Adrenal gland (tissue), 12 donors: Measurements from ENCODE around the gene GON4L. TPM values are rescaled to one million over a fixed set of nuclear protein-coding genes. Genes with fewer than 3 reads are reported as not detected.

Source experiments
- DNase-seq, 7 donors: peaks; one replicate each; pipeline ENCODE4 v3.0.0-alpha.2; 2019 to 2020
- H3K27ac ChIP-seq, 5 donors: fragments of 200-600 bp; sonication (generic) in 4 of 5; 1 replicate in 3 of 5; 2 replicates in 2 of 5; pipeline versions ENCODE4 v1.5.1 to v1.8.0; 2016 to 2020; ENCODE audit warnings: mild to moderate bottlenecking in 1 of 5
- H3K27me3 ChIP-seq: fragments of 200-600 bp; 2 replicates; pipeline ENCODE4 v1.8.0; 2021
- H3K36me3 ChIP-seq, 2 donors: fragments of 200-600 bp; replicated peaks in 1 of 2; 1 replicate in 1 of 2; 2 replicates in 1 of 2; pipeline versions ENCODE4 v1.5.1 to v1.8.0; 2018 to 2022
- H3K4me1 ChIP-seq, 2 donors: fragments of 200-600 bp; replicated peaks in 1 of 2; 1 replicate in 1 of 2; 2 replicates in 1 of 2; pipeline versions ENCODE4 v1.5.1 to v1.8.0; 2018 to 2021
- H3K4me3 ChIP-seq, 4 donors: fragments of 200-600 bp; sonication (generic) in 3 of 4; one replicate each; pipeline ENCODE4 v1.5.1; 2016 to 2018
- H3K9me3 ChIP-seq, 3 donors: fragments of 200-600 bp; sonication (generic) in 1 of 3; replicated peaks in 1 of 3; 1 replicate in 2 of 3; 2 replicates in 1 of 3; pipeline versions ENCODE4 v1.5.1 to v1.8.0; 2016 to 2021
- POLR2A ChIP-seq, 2 donors: fragments of 450-650 bp; IDR thresholded peaks; one replicate each; pipeline ENCODE4 v1.6.1; 2017; ENCODE audit warnings: antibody characterized with exemption in 2 of 2, mild to moderate bottlenecking in 2 of 2, moderate library complexity in 1 of 2
- WGBS, 4 donors: extraction: QIAGEN DNeasy Blood & Tissue Kit in 2 of 4; methylation state at CpG; one replicate each; pipeline versions ENCODE4 v1.1.5 to v1.1.7; 2013 to 2017; 5-methylcytosine and 5-hydroxymethylcytosine counted together
- intact Hi-C, 2 donors: fragments of 100-400 bp; cut with DNase I; formaldehyde crosslinking; loops; one replicate each; pipeline versions ENCODE4 v1.14.1 to v1.15.0; 2022 to 2023
- polyA plus RNA-seq, 3 donors: library from polyadenylated mRNA; stranded (reverse); fragments of 200-250 nt in 2 of 3; fragments of 350-450 nt in 1 of 3; fragmentation: Illumina TruSeq in 1 of 3; extraction: RNeasy Lipid Tissue Mini Kit (QIAGEN cat#74804) in 1 of 3; gene quantifications; one replicate each; pipeline ENCODE4 v1.2.3, GENCODE V29; 2013 to 2014
- total RNA-seq, 9 donors: library from RNA; depleted of rRNA in 4 of 9; stranded (reverse); fragments of >200 nt in 4 of 9; fragments of 120-200 nt in 1 of 9; fragmentation: NEBNext Ultra II Directional in 1 of 9; extraction: Animal tissue kit (Norgen Biotek cat#: 25700) in 1 of 9; gene quantifications; one replicate each; pipeline versions ENCODE4 v1.1.0 to v1.2.4, GENCODE V29; 2013 to 2023
- TF ChIP-seq, protein P1 (sequence below), 6 experiments: fragments of 450-650 bp in 4 of 6; fragments of 200-600 bp in 2 of 6; sonication (generic) in 1 of 6; IDR thresholded peaks; 1 replicate in 5 of 6; 2 replicates in 1 of 6; pipeline versions ENCODE4 v1.5.1 to v1.8.0; 2016 to 2021; ENCODE audit warnings: antibody characterized with exemption in 6 of 6, mild to moderate bottlenecking in 2 of 6, moderate library complexity in 1 of 6
- donor health status: healthy with polysubstance abuse.
- donor health status: Bipolar disorder and iron deficiency.
- donor health status: DM: yes; HTN: yes; CAD: no.
- donor health status: DM: no; HTN: no; CAD: no.
- donor health status: DM: no; HTN: no; CAD: no.
- donor health status: DM: yes; HTN: yes; CAD: no.

Gene GON4L
- total and polyA plus RNA-seq, 12 donors = 13.7 to 41.7 (median 35.0) TPM

DNA sequence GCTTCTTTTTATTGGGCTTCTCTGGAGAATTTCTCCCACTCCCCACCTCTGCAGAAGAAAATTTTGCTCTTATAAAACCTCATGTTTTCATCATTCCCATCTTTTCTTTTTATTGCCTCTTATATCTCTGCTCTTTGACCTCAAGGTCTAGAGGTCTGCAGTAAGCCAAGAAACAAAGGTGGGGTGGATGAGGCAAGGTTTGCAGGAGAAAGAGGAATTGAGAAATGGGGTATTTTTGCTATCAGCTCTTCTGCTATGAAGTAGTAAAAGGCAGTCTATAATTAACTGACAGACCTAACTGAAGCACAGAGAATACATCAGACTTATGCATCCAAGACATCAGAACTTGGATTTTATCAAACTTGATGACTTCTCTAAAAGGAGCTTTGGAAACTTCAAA lies 25.2 kb upstream of the GON4L start:
- Histone ChIP-seq H3K4me1 (peaks cover 0 to 11% of the 10 kb centered on the region in 2 donors), H3K9me3 (no peaks in the 10 kb centered on the region), H3K4me3 (no peak overlapping the region), H3K36me3 (no peaks in the 10 kb centered on the region), H3K27me3 (no peaks in the 10 kb centered on the region), H3K27ac (no peak overlapping the region)
- no peak for DNase-seq
- TF ChIP-seq, protein P1, sequence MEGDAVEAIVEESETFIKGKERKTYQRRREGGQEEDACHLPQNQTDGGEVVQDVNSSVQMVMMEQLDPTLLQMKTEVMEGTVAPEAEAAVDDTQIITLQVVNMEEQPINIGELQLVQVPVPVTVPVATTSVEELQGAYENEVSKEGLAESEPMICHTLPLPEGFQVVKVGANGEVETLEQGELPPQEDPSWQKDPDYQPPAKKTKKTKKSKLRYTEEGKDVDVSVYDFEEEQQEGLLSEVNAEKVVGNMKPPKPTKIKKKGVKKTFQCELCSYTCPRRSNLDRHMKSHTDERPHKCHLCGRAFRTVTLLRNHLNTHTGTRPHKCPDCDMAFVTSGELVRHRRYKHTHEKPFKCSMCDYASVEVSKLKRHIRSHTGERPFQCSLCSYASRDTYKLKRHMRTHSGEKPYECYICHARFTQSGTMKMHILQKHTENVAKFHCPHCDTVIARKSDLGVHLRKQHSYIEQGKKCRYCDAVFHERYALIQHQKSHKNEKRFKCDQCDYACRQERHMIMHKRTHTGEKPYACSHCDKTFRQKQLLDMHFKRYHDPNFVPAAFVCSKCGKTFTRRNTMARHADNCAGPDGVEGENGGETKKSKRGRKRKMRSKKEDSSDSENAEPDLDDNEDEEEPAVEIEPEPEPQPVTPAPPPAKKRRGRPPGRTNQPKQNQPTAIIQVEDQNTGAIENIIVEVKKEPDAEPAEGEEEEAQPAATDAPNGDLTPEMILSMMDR (IDR thresholded peaks at IDR 0.05) = no peak
- TF ChIP-seq POLR2A (IDR thresholded peaks at IDR 0.05) = no peak
- intact Hi-C loops = no loop called here

DNA sequence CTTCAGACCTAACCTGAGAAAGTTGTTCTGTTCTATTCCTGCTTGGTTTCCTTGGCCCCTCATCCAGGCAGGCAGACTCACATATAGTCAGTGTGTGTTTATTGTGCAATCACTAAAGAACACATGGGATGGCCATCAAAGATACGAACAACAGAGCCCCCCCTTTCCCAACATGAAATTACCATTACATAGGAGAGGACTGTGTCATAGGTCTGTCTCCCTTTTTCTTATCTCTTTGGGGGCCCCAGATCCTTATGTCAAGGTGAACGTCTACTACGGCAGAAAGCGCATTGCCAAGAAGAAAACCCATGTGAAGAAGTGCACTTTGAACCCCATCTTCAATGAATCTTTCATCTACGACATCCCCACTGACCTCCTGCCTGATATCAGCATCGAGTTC lies 23.9 kb upstream of the GON4L start:
- no peaks in the 10 kb centered on the region for H3K9me3 ChIP-seq
- TF ChIP-seq, protein P1 (IDR thresholded peaks at IDR 0.05) = no peak
- TF ChIP-seq POLR2A (IDR thresholded peaks at IDR 0.05) = no peak
- no peak overlapping the region for H3K27ac ChIP-seq
- no peaks in the 10 kb centered on the region for H3K36me3 ChIP-seq
- peaks cover 0 to 11% of the 10 kb centered on the region in 2 donors for H3K4me1 ChIP-seq
- 86 to 95% (median 88%) methylated on average over 6 of the region's 6 CpGs for WGBS, 4 donors
- DNase-seq = no peak
- intact Hi-C loops = no loop called here
- H3K27me3 ChIP-seq = no peaks in the 10 kb centered on the region
- no peak overlapping the region for H3K4me3 ChIP-seq

DNA sequence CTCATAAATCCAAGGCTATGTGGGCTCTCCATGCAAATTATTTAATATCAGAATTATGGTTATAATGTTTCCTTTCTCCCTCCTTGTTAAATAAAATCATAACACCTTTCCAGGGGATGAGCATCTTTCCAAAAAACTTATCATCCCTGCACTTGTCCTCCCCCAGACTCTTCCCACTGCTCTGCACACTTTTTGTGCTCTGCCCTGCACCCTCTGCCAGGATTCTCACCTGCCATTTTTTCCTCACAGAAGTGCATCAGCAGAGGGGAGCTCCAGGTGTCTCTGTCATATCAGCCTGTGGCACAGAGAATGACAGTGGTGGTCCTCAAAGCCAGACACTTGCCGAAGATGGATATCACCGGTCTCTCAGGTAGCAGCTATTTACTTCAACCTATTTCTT lies 23.2 kb upstream of the GON4L start:
- Histone ChIP-seq H3K4me1 (peaks cover 0 to 11% of the 10 kb centered on the region in 2 donors), H3K4me3 (no peak overlapping the region), H3K27ac (no peak overlapping the region), H3K9me3 (no peaks in the 10 kb centered on the region), H3K27me3 (no peaks in the 10 kb centered on the region), H3K36me3 (no peaks in the 10 kb centered on the region)
- TF ChIP-seq, protein P1 (IDR thresholded peaks at IDR 0.05) = no peak
- TF ChIP-seq POLR2A (IDR thresholded peaks at IDR 0.05) = no peak
- no peak for DNase-seq
- intact Hi-C loops = no loop called here
- 96 to 100% (median 99%) methylated on average over 2 of the region's 2 CpGs for WGBS, 4 donors

DNA sequence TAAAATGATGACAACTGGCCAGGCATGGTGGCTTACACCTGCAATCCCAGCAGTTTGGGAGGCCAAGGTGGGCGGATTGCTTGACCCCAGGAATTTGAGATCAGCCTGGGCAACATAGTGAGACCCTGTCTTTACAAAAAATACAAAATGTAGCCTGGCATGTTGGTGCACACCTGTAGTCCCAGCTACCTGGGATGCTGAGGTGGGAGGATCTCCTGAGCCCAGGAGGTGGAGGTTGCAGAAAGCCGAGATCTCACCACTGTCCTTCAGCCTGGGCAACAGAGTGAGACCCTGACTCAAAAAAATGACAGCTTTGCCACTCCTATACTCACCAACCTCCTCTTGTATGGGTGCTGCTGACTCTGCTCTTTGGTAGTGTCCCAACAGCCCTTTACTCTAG lies 20.9 kb upstream of the GON4L start:
- no peak for DNase-seq
- no peak for TF ChIP-seq POLR2A (IDR thresholded peaks at IDR 0.05)
- TF ChIP-seq, protein P1 (IDR thresholded peaks at IDR 0.05) = no peak
- no peaks in the 10 kb centered on the region for H3K36me3 ChIP-seq
- no peaks in the 10 kb centered on the region for H3K4me1 ChIP-seq
- H3K4me3 ChIP-seq = no peak overlapping the region
- intact Hi-C loops = no loop called here
- H3K27ac ChIP-seq = no peak overlapping the region
- H3K27me3 ChIP-seq = no peaks in the 10 kb centered on the region
- no peaks in the 10 kb centered on the region for H3K9me3 ChIP-seq
- 89 to 100% (median 96%) methylated on average over 2 of the region's 2 CpGs for WGBS, 4 donors
